Stimulated activated CD4-positive, alpha-beta T cell treated with anti-CD3 and anti-CD28 coated beads, Interleukin-2, amount 100 ng/mL, for 24 hours (primary cell): Measurements from ENCODE around the gene GABARAP.
A peak's percentile ranks its signal among the peaks of the same experiment; 100 is the strongest.
"Not testable (repeated sequence)": the region's sequence is repeated elsewhere in the genome, so short reads cannot be mapped to it uniquely, and the experiment has no call there.

Experiments used
- DNase-seq, 2 donors: peaks; one replicate each; pipeline ENCODE4 v3.0.0-alpha.2; 2020

GABARAP gene

GRCh38 chr17:7260651-7261378 lies 18.6 kb upstream of the GABARAP start:
- DNase-seq: peak in 1 of 2 donors; percentile 58

- DNase-seq: no peak
Measured at GRCh38 chr17:7260151-7260550, 17.9 kb upstream of the GABARAP start.

- no peak for DNase-seq
Measured at GRCh38 chr17:7259555-7259889, 17.3 kb upstream of the GABARAP start.

GRCh38 chr17:7258731-7259554 lies 16.7 kb upstream of the GABARAP start:
- no peak for DNase-seq

- DNase-seq: no peak
Measured at GRCh38 chr17:7256766-7257456, 14.7 kb upstream of the GABARAP start.

- no peak for DNase-seq
Measured at GRCh38 chr17:7254511-7254910, 12.3 kb upstream of the GABARAP start.

- no peak for DNase-seq
Measured at GRCh38 chr17:7253082-7253481, 10.8 kb upstream of the GABARAP start.

GRCh38 chr17:7252176-7253043 lies 10.2 kb upstream of the GABARAP start, which contains the start of gene ELP5:
ELP5 (plus strand) TSS chr17:7252215; CDS start chr17:7252551, 336 bp downstream.
- peak; percentile 88 to 98 for DNase-seq

GRCh38 chr17:7251661-7252175 lies 9.5 kb upstream of the GABARAP start, which contains the start of gene CTDNEP1:
CTDNEP1 (minus strand) TSS chr17:7251734; CDS start chr17:7251296, 438 bp downstream.
- peak; percentile 72 to 99 for DNase-seq

- no peak for DNase-seq
Measured at GRCh38 chr17:7250695-7251627, 8.7 kb upstream of the GABARAP start.

GRCh38 chr17:7249830-7250229 lies 7.6 kb upstream of the GABARAP start:
- no peak for DNase-seq

GRCh38 chr17:7249214-7249613 lies 7.0 kb upstream of the GABARAP start:
- no peak for DNase-seq

- no peak for DNase-seq
Measured at GRCh38 chr17:7248796-7249195, 6.5 kb upstream of the GABARAP start.

- no peak for DNase-seq
Measured at GRCh38 chr17:7246779-7247178, 4.5 kb upstream of the GABARAP start.

- not testable (repeated sequence) for DNase-seq
Measured at GRCh38 chr17:7243838-7244237, 1.6 kb upstream of the GABARAP start.

- no peak for DNase-seq
Measured at GRCh38 chr17:7243453-7243729, 1.1 kb upstream of the GABARAP start.

GRCh38 chr17:7242717-7243452 lies 636 bp upstream of the GABARAP start:
- DNase-seq: peak; percentile 92 to 93

GRCh38 chr17:7241090-7241733 lies 1.0 kb downstream of the GABARAP start:
- no peak for DNase-seq

- no peak for DNase-seq
Measured at GRCh38 chr17:7240375-7240774, 1.9 kb downstream of the GABARAP start.
